Pancreas (tissue), 10 donors: Measurements from ENCODE around the gene ARFGEF3. TPM values are rescaled to one million over a fixed set of nuclear protein-coding genes. Genes with fewer than 3 reads are reported as not detected.

Source experiments
- ATAC-seq, 4 donors: fragments of 200-7000 bp; cut with Tn5 transposase; one replicate each; pipeline versions ENCODE4 v1.8.0 to v1.9.1; 2020; ENCODE audit warnings: mild to moderate bottlenecking in 4 of 4, moderate library complexity in 4 of 4
- DNase-seq, 6 donors: peaks; one replicate each; pipeline ENCODE4 v3.0.0-alpha.2; 2020
- FAIRE-seq: peaks from 2 replicates; lab custom pipeline; 2012; peaks lifted over from hg19 to GRCh38; lab: Jason Lieb, UNC
- H3K27ac ChIP-seq, 4 donors: fragments of 200-600 bp; sonication (generic); 1 replicate in 3 of 4; 2 replicates in 1 of 4; pipeline versions ENCODE4 v1.5.0 to v1.8.0; 2020
- H3K27me3 ChIP-seq, 4 donors: fragments of 200-600 bp; one replicate each; pipeline ENCODE4 v1.8.0; 2021
- H3K36me3 ChIP-seq, 3 donors: fragments of 200-600 bp; sonication (generic) in 1 of 3; one replicate each; pipeline versions ENCODE4 v1.5.0 to v1.8.0; 2020 to 2021
- H3K4me1 ChIP-seq, 3 donors: fragments of 200-600 bp; one replicate each; pipeline ENCODE4 v1.8.0; 2021
- H3K4me3 ChIP-seq, 4 donors: fragments of 200-600 bp; sonication (generic) in 2 of 4; one replicate each; pipeline versions ENCODE4 v1.5.0 to v1.8.0; 2020 to 2021
- H3K9me3 ChIP-seq, 4 donors: fragments of 200-600 bp; one replicate each; pipeline ENCODE4 v1.8.0; 2021
- WGBS, 2 donors: extraction: QIAGEN DNeasy Blood & Tissue Kit; methylation state at CpG; one replicate each; pipeline ENCODE4 v1.1.7; 2013; 5-methylcytosine and 5-hydroxymethylcytosine counted together
- intact Hi-C, 3 donors: fragments of 100-400 bp; cut with DNase I; formaldehyde crosslinking; loops; one replicate each; pipeline versions ENCODE4 v1.11.1 to v1.14.2; 2022
- polyA plus RNA-seq, 2 donors: library from polyadenylated mRNA; stranded (reverse); fragments of 200-250 nt; gene quantifications; one replicate each; pipeline ENCODE4 v1.2.3, GENCODE V29; 2013
- total RNA-seq, 6 donors: library from RNA; stranded (reverse); fragmentation: NEBNext Ultra II Directional in 4 of 6; extraction: Animal tissue kit (Norgen Biotek cat#: 25700) in 4 of 6; gene quantifications; one replicate each; pipeline versions ENCODE4 v1.2.1 to v1.2.4, GENCODE V29; 2021 to 2023
- TF ChIP-seq, protein P1 (sequence below), 4 donors: fragments of 200-600 bp; sonication (generic) in 3 of 4; IDR thresholded peaks; one replicate each; pipeline versions ENCODE4 v1.5.0 to v1.8.0; 2021; ENCODE audit warnings: antibody characterized with exemption in 4 of 4
- donor health status: healthy with polysubstance abuse.
- donor health status: DM: no; HTN: no; CAD: no; lungs with moderate emphysema.
- donor health status: DM: no; HTN: no; CAD: no.
- donor health status: control.
- donor health status: control.
- donor health status: Bipolar disorder and iron deficiency.
- donor health status: DM: yes; HTN: yes; CAD: no.
- donor health status: DM: no; HTN: no; CAD: no.
- donor health status: DM: no; HTN: no; CAD: no.
- donor health status: DM: yes; HTN: yes; CAD: no.

The ARFGEF3 gene
- total and polyA plus RNA-seq, 8 donors: 4.8 to 19.0 (median 15.7) TPM

DNA sequence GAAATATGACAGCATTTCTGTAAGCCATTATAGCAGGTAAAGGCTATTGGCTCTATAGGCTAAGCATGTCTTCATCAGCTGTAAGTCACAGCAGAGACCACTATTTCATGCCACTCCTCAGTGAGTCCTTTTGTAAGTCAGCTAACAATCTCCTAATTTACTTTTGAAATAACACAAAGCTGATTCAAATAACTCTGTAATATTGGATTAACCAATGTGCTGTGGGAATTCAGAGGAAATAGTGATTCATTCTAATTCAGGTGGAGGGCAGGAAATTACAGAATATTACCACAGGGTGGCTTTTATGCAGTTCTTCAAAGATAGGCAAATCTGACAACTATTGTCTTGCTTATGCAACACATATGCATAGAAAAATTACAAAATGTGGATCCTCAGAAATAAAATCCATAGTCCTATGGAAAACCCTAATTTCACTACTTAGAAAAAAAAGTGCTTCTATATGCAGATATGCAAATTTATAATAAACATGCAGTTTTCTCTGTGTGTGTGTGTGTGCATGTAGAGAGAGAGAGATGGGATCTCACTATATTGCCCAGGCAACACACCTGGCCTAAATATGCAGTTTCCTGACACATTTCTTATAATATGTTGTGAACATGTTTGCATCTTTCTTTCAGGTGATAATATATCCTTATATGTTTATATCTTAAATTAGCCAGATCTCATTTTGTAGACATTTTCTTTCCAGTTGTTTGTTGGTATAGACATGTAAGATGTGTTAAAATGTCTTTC is 211.1 kb downstream of the ARFGEF3 start:
- DNase-seq (no peak), ATAC-seq (no peak), FAIRE-seq (no peak)
- Histone ChIP-seq H3K9me3 (no peaks in the 10 kb centered on the region), H3K27me3 (no peaks in the 10 kb centered on the region), H3K27ac (no peak overlapping the region), H3K4me1 (peaks cover 3 to 10% (median 5%) of the 10 kb centered on the region in 3 donors), H3K36me3 (no peaks in the 10 kb centered on the region), H3K4me3 (no peak overlapping the region)
- intact Hi-C loops: no loop called here
- TF ChIP-seq, protein P1, sequence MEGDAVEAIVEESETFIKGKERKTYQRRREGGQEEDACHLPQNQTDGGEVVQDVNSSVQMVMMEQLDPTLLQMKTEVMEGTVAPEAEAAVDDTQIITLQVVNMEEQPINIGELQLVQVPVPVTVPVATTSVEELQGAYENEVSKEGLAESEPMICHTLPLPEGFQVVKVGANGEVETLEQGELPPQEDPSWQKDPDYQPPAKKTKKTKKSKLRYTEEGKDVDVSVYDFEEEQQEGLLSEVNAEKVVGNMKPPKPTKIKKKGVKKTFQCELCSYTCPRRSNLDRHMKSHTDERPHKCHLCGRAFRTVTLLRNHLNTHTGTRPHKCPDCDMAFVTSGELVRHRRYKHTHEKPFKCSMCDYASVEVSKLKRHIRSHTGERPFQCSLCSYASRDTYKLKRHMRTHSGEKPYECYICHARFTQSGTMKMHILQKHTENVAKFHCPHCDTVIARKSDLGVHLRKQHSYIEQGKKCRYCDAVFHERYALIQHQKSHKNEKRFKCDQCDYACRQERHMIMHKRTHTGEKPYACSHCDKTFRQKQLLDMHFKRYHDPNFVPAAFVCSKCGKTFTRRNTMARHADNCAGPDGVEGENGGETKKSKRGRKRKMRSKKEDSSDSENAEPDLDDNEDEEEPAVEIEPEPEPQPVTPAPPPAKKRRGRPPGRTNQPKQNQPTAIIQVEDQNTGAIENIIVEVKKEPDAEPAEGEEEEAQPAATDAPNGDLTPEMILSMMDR (IDR thresholded peaks at IDR 0.05): no peak

DNA sequence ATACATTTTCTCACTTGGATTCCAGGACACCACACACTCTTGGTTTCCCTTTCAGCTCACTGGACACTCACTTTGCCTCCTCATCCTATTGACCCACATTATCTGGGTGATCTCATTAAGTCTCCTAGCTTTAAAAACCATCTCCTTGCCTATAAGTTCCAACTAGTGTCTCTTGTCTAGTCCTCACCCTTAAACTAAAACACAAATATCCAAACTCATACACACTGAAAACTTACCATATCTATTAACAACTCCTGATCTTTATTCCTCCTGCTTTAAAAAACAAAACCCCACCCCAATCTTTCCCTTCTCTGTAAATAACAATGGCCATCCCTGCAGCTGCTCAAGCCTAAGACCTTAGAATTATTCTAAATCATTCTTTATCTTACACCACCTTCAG is 212.5 kb downstream of the ARFGEF3 start:
- no peak for DNase-seq
- no peak for FAIRE-seq
- TF ChIP-seq, protein P1 (IDR thresholded peaks at IDR 0.05): no peak

DNA sequence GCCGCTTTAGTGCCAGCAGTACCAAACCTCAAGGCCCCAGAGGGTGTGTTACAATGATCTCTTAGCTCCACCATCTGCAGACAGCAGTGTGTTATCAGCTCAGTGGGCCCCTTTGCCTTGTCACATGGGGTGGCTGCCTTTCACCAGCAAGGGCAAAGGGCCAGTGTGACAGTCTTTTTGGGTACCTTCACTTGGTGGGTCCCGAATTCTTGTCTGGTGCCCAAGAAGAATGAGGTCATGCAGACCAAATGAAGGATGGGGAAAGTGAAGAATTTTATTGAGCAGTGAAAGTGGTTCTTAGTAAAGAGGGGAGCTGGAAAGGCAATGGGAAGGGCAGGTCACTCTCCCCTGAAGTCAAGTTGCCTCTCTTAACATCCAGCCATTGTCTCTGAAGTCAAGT is 213.1 kb downstream of the ARFGEF3 start:
- no peaks in the 10 kb centered on the region for H3K27me3 ChIP-seq
- TF ChIP-seq, protein P1 (IDR thresholded peaks at IDR 0.05): no peak
- 89 to 94% methylated on average over 2 of the region's 2 CpGs for WGBS, 2 donors
- ATAC-seq: no peak
- intact Hi-C loops: no loop called here
- no peaks in the 10 kb centered on the region for H3K36me3 ChIP-seq
- peaks cover 3 to 15% (median 5%) of the 10 kb centered on the region in 3 donors for H3K4me1 ChIP-seq
- FAIRE-seq: no peak
- no peaks in the 10 kb centered on the region for H3K9me3 ChIP-seq
- no peak for DNase-seq
- no peak overlapping the region for H3K27ac ChIP-seq
- no peak overlapping the region for H3K4me3 ChIP-seq

More for the DNA sequence above, 212.5 kb downstream of the ARFGEF3 start:
- H3K4me1 ChIP-seq: peaks cover 3 to 15% (median 5%) of the 10 kb centered on the region in 3 donors
- H3K27ac ChIP-seq: no peak overlapping the region
- no peak for ATAC-seq
- H3K36me3 ChIP-seq: no peaks in the 10 kb centered on the region
- H3K9me3 ChIP-seq: no peaks in the 10 kb centered on the region
- H3K27me3 ChIP-seq: no peaks in the 10 kb centered on the region
- intact Hi-C loops: no loop called here
- no peak overlapping the region for H3K4me3 ChIP-seq

DNA sequence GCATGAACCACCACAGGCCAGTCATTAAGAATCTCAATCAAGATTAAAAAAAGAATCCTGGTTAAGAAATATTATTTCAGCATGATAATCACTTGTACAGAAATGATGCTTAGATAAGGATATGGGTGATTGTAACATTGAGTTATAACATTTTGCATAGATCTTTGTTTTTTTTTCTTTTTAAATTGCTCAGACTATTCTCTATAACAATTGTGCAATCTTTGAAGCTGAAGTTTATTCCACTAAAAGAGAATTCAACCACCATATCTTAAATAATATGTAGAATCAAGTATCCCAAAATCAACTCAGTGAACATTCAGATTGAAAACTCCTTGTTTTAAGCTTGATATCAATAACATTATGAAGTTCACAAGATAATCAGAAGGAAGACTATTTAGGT is 215.3 kb downstream of the ARFGEF3 start:
- Histone ChIP-seq H3K27me3 (no peaks in the 10 kb centered on the region), H3K4me3 (no peak overlapping the region), H3K36me3 (no peaks in the 10 kb centered on the region), H3K4me1 (peaks cover 0 to 6% (median 0%) of the 10 kb centered on the region in 3 donors), H3K27ac (no peak overlapping the region), H3K9me3 (no peaks in the 10 kb centered on the region)
- intact Hi-C loops: no loop called here
- TF ChIP-seq, protein P1 (IDR thresholded peaks at IDR 0.05): no peak
- DNase-seq (no peak), FAIRE-seq (no peak), ATAC-seq (no peak)

DNA sequence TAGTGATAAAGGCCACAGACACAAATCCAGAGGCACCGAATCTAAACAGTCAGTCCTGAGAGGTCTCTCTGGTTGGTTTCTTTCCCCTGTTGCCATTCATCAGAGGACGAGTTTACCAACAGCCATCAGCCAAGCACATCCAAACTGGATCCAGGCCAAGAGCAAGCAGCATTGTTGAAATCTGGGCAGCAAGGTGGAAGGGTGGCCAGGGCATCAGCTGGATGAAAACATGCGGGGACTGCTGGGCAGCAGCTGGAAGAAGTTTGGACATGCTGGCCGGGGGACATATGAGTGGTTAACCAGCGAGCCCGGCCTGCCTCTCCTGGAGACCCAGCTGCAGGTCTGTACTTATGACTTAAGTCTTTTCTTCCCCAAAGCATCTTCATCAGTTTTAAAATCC is 216.1 kb downstream of the ARFGEF3 start, which contains the start of gene SMIM28:
TSS of gene SMIM28 (plus strand) at position 62 of the 400 bp plus-strand sequence. CDS start at position 230, 168 bp downstream.
- intact Hi-C loops: no loop called here
- Histone ChIP-seq H3K4me1 (peaks cover 0 to 6% (median 0%) of the 10 kb centered on the region in 3 donors), H3K36me3 (no peaks in the 10 kb centered on the region), H3K27me3 (no peaks in the 10 kb centered on the region), H3K4me3 (no peak within 1 kb of the TSS), H3K9me3 (no peaks in the 10 kb centered on the region), H3K27ac (no peak within 1 kb of the TSS)
- ATAC-seq (no peak), FAIRE-seq (no peak), DNase-seq (no peak)
- TF ChIP-seq, protein P1 (IDR thresholded peaks at IDR 0.05): no peak
- WGBS, 2 donors: 76 to 81% methylated on average over 6 of the region's 6 CpGs
